MCF 10A (cell line): ENCODE data around the gene PTPRH. TPM values are rescaled to one million over a fixed set of nuclear protein-coding genes. Genes with fewer than 3 reads are reported as not detected.

Source experiments
- BruUV-seq: library from RNA; stranded (reverse); fragments of 400-500 nt; replicated peaks from 2 replicates; lab custom pipeline; 2021; lab: Mats Ljungman, UMichigan
- CTCF ChIA-PET: fragments of 300-600 bp; sonication (Branson Sonifier 250); formaldehyde crosslinking; extraction: SDS; loops from one replicate; lab custom pipeline; 2021; ENCODE audit warnings: antibody characterized with exemption, inconsistent platforms; lab: Yijun Ruan, JAX
- POLR2A ChIA-PET: fragments of 300-600, 350-650 bp; sonication (Branson Sonifier 250); formaldehyde crosslinking; extraction: SDS; loops from one replicate; lab custom pipeline; 2020; ENCODE audit warnings: antibody characterized with exemption, inconsistent platforms; lab: Yijun Ruan, JAX
- DNase-seq: peaks from one replicate; pipeline ENCODE4 v3.0.0-alpha.2; 2018; ENCODE audit not compliant: unreplicated experiment
- H3K27ac Mint-ChIP-seq: one replicate; pipeline ENCODE4 v1.8.0; 2022; ENCODE audit warnings: mild to moderate bottlenecking, low read depth, mixed read lengths; ENCODE audit not compliant: unreplicated experiment
- H3K27me3 Mint-ChIP-seq: one replicate; pipeline ENCODE4 v1.8.0; 2022; ENCODE audit warnings: mixed read lengths; ENCODE audit not compliant: insufficient read depth, unreplicated experiment
- H3K36me3 Mint-ChIP-seq: one replicate; pipeline ENCODE4 v1.8.0; 2022; ENCODE audit warnings: mild to moderate bottlenecking, moderate library complexity, mixed read lengths; ENCODE audit not compliant: insufficient read depth, unreplicated experiment
- H3K4me1 Mint-ChIP-seq: one replicate; pipeline ENCODE4 v1.8.0; 2022; ENCODE audit warnings: mixed read lengths; ENCODE audit not compliant: insufficient read depth, unreplicated experiment
- H3K4me3 Mint-ChIP-seq: one replicate; pipeline ENCODE4 v1.8.0; 2022; ENCODE audit warnings: mild to moderate bottlenecking, moderate library complexity, mixed read lengths; ENCODE audit not compliant: unreplicated experiment
- H3K9me3 Mint-ChIP-seq: one replicate; pipeline ENCODE4 v1.8.0; 2022; ENCODE audit warnings: mixed read lengths; ENCODE audit not compliant: unreplicated experiment
- CTCF ChIP-seq: fragments of 200-600 bp; IDR thresholded peaks from one replicate; pipeline ENCODE4 v1.8.0; 2022; ENCODE audit warnings: antibody characterized with exemption, mild to moderate bottlenecking; ENCODE audit not compliant: unreplicated experiment
- intact Hi-C: fragments of 100-400 bp; cut with micrococcal nuclease; formaldehyde crosslinking; loops from 2 replicates; pipeline ENCODE4 v1.14.1; 2022
- total RNA-seq: library from RNA; stranded (reverse); gene quantifications from 2 replicates; pipeline ENCODE4 v1.2.3, GENCODE V29; 2022

The PTPRH gene
- total RNA-seq, 1 experiment from 2014 or later: 0.56 TPM

- no peaks in the 10 kb centered on the region for H3K36me3 Mint-ChIP-seq
- no peak for DNase-seq
- H3K9me3 Mint-ChIP-seq: no peaks in the 10 kb centered on the region
- intact Hi-C loops: loop anchor here (1.0 to 2.0 kb wide), 3 partner anchors 151 to 313 kb away; no protein-coding TSS in a partner anchor
- H3K4me1 Mint-ChIP-seq: no peaks in the 10 kb centered on the region
- BruUV-seq: no TSS peak
- no peaks in the 10 kb centered on the region for H3K27me3 Mint-ChIP-seq
- ChIA-PET POLR2A (interaction anchor here (0.7 to 1.4 kb wide), 7 partner anchors 18 to 490 kb away, joined by 3 to 5 read pairs (median 3); partner anchors contain the start of genes KMT5C and PPP1R12C), CTCF (interaction anchor here (0.6 to 3.6 kb wide), 34 partner anchors 9 to 1111 kb away, joined by 3 to 48 read pairs (median 4); partner anchors contain the start of genes DNAAF3, TMEM238, TMEM86B and TNNI3)
- no peak for TF ChIP-seq CTCF
- no peak overlapping the region for H3K4me3 Mint-ChIP-seq
- no peak overlapping the region for H3K27ac Mint-ChIP-seq
Observed at GRCh38 chr19:55141696-55142095, 67.6 kb downstream of the PTPRH start.

- Mint-ChIP-seq H3K4me3 (no peak overlapping the region), H3K9me3 (no peaks in the 10 kb centered on the region), H3K27me3 (no peaks in the 10 kb centered on the region), H3K4me1 (no peaks in the 10 kb centered on the region), H3K27ac (no peak overlapping the region), H3K36me3 (no peaks in the 10 kb centered on the region)
- BruUV-seq: no TSS peak
- CTCF ChIA-PET: no interaction called here
- DNase-seq: no peak
- POLR2A ChIA-PET: no interaction called here
- TF ChIP-seq CTCF: no peak
- intact Hi-C loops: no loop called here
Observed at GRCh38 chr19:55137915-55138314, 71.4 kb downstream of the PTPRH start.

- Mint-ChIP-seq H3K27me3 (no peaks in the 10 kb centered on the region), H3K4me3 (no peak overlapping the region), H3K9me3 (no peaks in the 10 kb centered on the region), H3K36me3 (no peaks in the 10 kb centered on the region), H3K4me1 (no peaks in the 10 kb centered on the region), H3K27ac (no peak overlapping the region)
- no peak for DNase-seq
- BruUV-seq: no TSS peak
- intact Hi-C loops: no loop called here
- POLR2A ChIA-PET: interaction anchor here (1.0 to 1.3 kb wide), 4 partner anchors 20 to 252 kb away, joined by 3 to 4 read pairs (median 3); no protein-coding TSS in a partner anchor
- CTCF ChIA-PET: interaction anchor here (0.5 to 1.6 kb wide), 9 partner anchors 15 to 462 kb away, joined by 3 to 8 read pairs (median 4); partner anchors contain the start of gene TMEM238
- no peak for TF ChIP-seq CTCF
Observed at GRCh38 chr19:55136399-55137102, 72.8 kb downstream of the PTPRH start.

- Mint-ChIP-seq H3K4me1 (no peaks in the 10 kb centered on the region), H3K36me3 (no peaks in the 10 kb centered on the region), H3K27ac (no peak overlapping the region), H3K27me3 (no peaks in the 10 kb centered on the region), H3K9me3 (no peaks in the 10 kb centered on the region), H3K4me3 (no peak overlapping the region)
- intact Hi-C loops: no loop called here
- BruUV-seq: no TSS peak
- no peak for TF ChIP-seq CTCF
- DNase-seq: no peak
- POLR2A ChIA-PET: no interaction called here
- CTCF ChIA-PET: interaction anchor here (0.6 to 1.2 kb wide), 4 partner anchors 11 to 482 kb away, joined by 3 to 6 read pairs (median 3); no protein-coding TSS in a partner anchor
Observed at GRCh38 chr19:55134736-55135135, 74.6 kb downstream of the PTPRH start.
